Gastroesophageal sphincter (tissue), 3 donors: ENCODE results near the gene TSHR.
A peak's percentile ranks its signal among the peaks of the same experiment; 100 is the strongest.

ENCODE experiments used
- EP300 ChIP-seq: sonication (generic); formaldehyde crosslinking; IDR thresholded peaks from one replicate; pipeline ENCODE4 v1.6.1; 2017; ENCODE audit warnings: antibody characterized with exemption, mild to moderate bottlenecking
- POLR2A ChIP-seq, 2 donors: fragments of 450-650 bp; IDR thresholded peaks; one replicate each; pipeline ENCODE4 v1.6.1; 2017; ENCODE audit warnings: antibody characterized with exemption in 2 of 2, mild to moderate bottlenecking in 2 of 2, moderate library complexity in 1 of 2
- POLR2AphosphoS5 ChIP-seq: sonication (generic); formaldehyde crosslinking; IDR thresholded peaks from one replicate; pipeline ENCODE4 v1.6.1; 2017; ENCODE audit warnings: antibody characterized with exemption
- TF ChIP-seq, protein P1 (sequence below), 4 experiments: fragments of 200-600 bp in 2 of 4; fragments of 450-650 bp in 2 of 4; sonication (generic) in 1 of 4; IDR thresholded peaks; one replicate each; pipeline ENCODE4 v1.5.1; 2017 to 2019; ENCODE audit warnings: antibody characterized with exemption in 4 of 4, mild to moderate bottlenecking in 2 of 4, moderate library complexity in 2 of 4

DNA sequence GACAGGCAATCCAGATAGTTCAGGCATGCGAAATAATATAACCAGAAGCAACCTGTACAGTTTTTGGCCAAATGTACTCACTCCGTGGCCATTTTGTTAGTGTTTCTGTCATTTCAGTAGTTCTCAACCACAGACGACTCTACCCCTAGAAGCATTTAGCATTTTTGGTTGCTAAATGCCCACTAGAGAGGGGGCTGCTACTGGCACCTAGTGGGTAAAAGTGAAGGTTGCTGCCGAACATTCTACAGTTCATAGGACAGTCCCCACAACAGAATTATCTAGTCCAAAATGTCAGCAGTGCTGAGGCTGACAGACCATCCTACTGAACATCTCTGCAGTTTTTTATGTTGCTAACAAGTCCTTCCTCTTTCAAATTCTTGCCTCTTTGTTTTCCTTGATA is 107.4 kb downstream of the TSHR start:
- TF ChIP-seq, protein P1, sequence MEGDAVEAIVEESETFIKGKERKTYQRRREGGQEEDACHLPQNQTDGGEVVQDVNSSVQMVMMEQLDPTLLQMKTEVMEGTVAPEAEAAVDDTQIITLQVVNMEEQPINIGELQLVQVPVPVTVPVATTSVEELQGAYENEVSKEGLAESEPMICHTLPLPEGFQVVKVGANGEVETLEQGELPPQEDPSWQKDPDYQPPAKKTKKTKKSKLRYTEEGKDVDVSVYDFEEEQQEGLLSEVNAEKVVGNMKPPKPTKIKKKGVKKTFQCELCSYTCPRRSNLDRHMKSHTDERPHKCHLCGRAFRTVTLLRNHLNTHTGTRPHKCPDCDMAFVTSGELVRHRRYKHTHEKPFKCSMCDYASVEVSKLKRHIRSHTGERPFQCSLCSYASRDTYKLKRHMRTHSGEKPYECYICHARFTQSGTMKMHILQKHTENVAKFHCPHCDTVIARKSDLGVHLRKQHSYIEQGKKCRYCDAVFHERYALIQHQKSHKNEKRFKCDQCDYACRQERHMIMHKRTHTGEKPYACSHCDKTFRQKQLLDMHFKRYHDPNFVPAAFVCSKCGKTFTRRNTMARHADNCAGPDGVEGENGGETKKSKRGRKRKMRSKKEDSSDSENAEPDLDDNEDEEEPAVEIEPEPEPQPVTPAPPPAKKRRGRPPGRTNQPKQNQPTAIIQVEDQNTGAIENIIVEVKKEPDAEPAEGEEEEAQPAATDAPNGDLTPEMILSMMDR (IDR thresholded peaks at IDR 0.05): peak in 1 of 4 experiments; percentile 14
- TF ChIP-seq POLR2A (IDR thresholded peaks at IDR 0.05) (no peak), POLR2AphosphoS5 (no peak), EP300 (no peak)
